Measurements from ENCODE around the gene MYOF. TPM values are rescaled to one million over a fixed set of nuclear protein-coding genes. Genes with fewer than 3 reads are reported as not detected.

Gene MYOF
- total and polyA plus RNA-seq, 2 of the 8 experiments (the other 6 are each of a cell fraction or from before 2014, with no cell fraction given), result 0.98 to 2.3 TPM

DNA sequence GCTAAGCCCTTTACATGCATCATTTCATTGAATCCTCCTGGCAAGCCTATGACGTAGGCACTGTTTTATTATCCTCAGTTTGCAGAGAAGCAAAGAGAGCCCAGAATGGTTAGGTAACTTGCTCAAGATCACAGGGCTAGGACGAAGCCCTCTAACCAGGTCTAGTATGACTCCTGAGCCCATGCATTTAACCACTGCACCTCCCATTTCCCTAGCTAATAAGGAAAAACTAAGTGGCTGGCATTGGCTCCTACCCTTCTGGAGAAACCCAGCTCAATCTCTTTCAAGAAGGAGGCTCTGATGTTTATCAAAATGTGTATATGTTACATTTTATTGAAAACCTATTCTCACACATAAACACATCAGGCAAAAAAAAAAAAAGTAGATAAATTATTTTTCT lies 19.8 kb downstream of the MYOF start:
- no peak overlapping the region for H3K23ac ChIP-seq (ENCODE audit: insufficient read length)
- DNase-seq (ENCODE audit: low read depth in 1 of 2, low spot score in 2 of 2) (no peak), FAIRE-seq (no peak)
- no peak overlapping the region for H3K9ac ChIP-seq (replicated peaks in 1 of 4; ENCODE audit: extremely low read depth in 1 of 4, low read depth in 3 of 4, low read length in 3 of 4)
- no peak overlapping the region for H2BK5ac ChIP-seq (ENCODE audit: low read depth, low read length)
- H2BK120ac ChIP-seq (replicated peaks; ENCODE audit: low read depth, low read length), result no peak overlapping the region
- CTCF ChIA-PET (ENCODE audit: partially characterized antibody), result interaction anchor here (0.6 to 2.8 kb wide), 12 partner anchors 8 to 86 kb away, joined by 3 to 19 read pairs (median 5); partner anchors contain the start of gene MYOF
- no peak overlapping the region for H2AFZ ChIP-seq (ENCODE audit: low read length)
- no peaks in the 10 kb centered on the region for H4K20me1 ChIP-seq (replicated peaks in 1 of 2; ENCODE audit: control insufficient read depth in 1 of 2, insufficient read depth in 2 of 2, low read length in 2 of 2)
- 46% methylated on average over 2 of the region's 2 CpGs; no CpG with 5 or more reads in 1 of the 2 experiments for WGBS, 2 experiments (ENCODE audit: extremely low coverage in 1 of 2, insufficient coverage in 1 of 2, insufficient read length in 1 of 2, insufficient replicate concordance in 2 of 2, low coverage in 1 of 2, low lambda C conversion rate in 2 of 2, missing lambda C conversion rate in 1 of 2)
- no peak for TF ChIP-seq CBX5 (IDR thresholded peaks at IDR 0.05; ENCODE audit: low read depth, low read length)
- no peak for TF ChIP-seq PHF8 (conservative IDR thresholded peaks at IDR 0.05; ENCODE audit: low read depth, low read length)
- TF ChIP-seq, protein P1, sequence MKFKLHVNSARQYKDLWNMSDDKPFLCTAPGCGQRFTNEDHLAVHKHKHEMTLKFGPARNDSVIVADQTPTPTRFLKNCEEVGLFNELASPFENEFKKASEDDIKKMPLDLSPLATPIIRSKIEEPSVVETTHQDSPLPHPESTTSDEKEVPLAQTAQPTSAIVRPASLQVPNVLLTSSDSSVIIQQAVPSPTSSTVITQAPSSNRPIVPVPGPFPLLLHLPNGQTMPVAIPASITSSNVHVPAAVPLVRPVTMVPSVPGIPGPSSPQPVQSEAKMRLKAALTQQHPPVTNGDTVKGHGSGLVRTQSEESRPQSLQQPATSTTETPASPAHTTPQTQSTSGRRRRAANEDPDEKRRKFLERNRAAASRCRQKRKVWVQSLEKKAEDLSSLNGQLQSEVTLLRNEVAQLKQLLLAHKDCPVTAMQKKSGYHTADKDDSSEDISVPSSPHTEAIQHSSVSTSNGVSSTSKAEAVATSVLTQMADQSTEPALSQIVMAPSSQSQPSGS (IDR thresholded peaks at IDR 0.05; ENCODE audit: low read length), result no peak
- no peak for TF ChIP-seq ZNF274 (IDR thresholded peaks at IDR 0.05; ENCODE audit: borderline replicate concordance, extremely low read depth, low read length)
- TF ChIP-seq RNF2 (IDR thresholded peaks at IDR 0.05; ENCODE audit: borderline replicate concordance, low read depth, low read length, missing control alignments, poor library complexity, severe bottlenecking), result no peak
- TF ChIP-seq SAP30 (IDR thresholded peaks at IDR 0.05; ENCODE audit: insufficient read depth, insufficient replicate concordance, low read length), result no peak
- TF ChIP-seq, protein P2, sequence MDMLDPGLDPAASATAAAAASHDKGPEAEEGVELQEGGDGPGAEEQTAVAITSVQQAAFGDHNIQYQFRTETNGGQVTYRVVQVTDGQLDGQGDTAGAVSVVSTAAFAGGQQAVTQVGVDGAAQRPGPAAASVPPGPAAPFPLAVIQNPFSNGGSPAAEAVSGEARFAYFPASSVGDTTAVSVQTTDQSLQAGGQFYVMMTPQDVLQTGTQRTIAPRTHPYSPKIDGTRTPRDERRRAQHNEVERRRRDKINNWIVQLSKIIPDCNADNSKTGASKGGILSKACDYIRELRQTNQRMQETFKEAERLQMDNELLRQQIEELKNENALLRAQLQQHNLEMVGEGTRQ (IDR thresholded peaks at IDR 0.05; ENCODE audit: low read length), result no peak
- no peak for TF ChIP-seq NRF1 (IDR thresholded peaks at IDR 0.05; ENCODE audit: low read depth, low read length)
- no peak for TF ChIP-seq SIX5 (IDR thresholded peaks at IDR 0.05; ENCODE audit: low read depth, low read length)
- no peak for TF ChIP-seq BRCA1 (IDR thresholded peaks at IDR 0.05; ENCODE audit: low read depth, low read length)
- TF ChIP-seq YY1 (IDR thresholded peaks at IDR 0.05; ENCODE audit: low read depth, low read length), result no peak
- no peaks in the 10 kb centered on the region for H3K79me1 ChIP-seq (ENCODE audit: low read depth, low read length)
- no peak overlapping the region for H2BK15ac ChIP-seq (ENCODE audit: low read length)
- H3K14ac ChIP-seq (ENCODE audit: insufficient read length), result no peak overlapping the region
- no peaks in the 10 kb centered on the region for H3K36me3 ChIP-seq (ENCODE audit: control insufficient read depth in 2 of 4, insufficient read depth in 4 of 4, low read length in 3 of 4)
- no peak overlapping the region for H3K4me2 ChIP-seq (ENCODE audit: insufficient read depth in 1 of 2, low read depth in 2 of 2, low read length in 2 of 2)
- H3K56ac ChIP-seq (replicated peaks; ENCODE audit: insufficient read length, low read depth, low read length), result no peak overlapping the region
- H3K4ac ChIP-seq (replicated peaks; ENCODE audit: insufficient read length, low read depth, low read length), result no peak overlapping the region
- H3K79me2 ChIP-seq (ENCODE audit: control insufficient read depth in 1 of 2, insufficient read depth in 2 of 2, low read length in 2 of 2), result no peaks in the 10 kb centered on the region
- H3K23me2 ChIP-seq (ENCODE audit: low read depth, low read length), result no peaks in the 10 kb centered on the region
- H3K4me1 ChIP-seq (replicated peaks in 1 of 4; ENCODE audit: control insufficient read depth in 3 of 4, insufficient read depth in 4 of 4, low read length in 3 of 4), result peaks cover 0 to 5% (median 2%) of the 10 kb centered on the region in 4 experiments; a peak in 3 of 7 replicates
- H4K5ac ChIP-seq (ENCODE audit: insufficient read length, low read depth, low read length), result no peak overlapping the region
- H3K27ac ChIP-seq (ENCODE audit: low read depth, low read length), result no peak overlapping the region
- H4K91ac ChIP-seq (replicated peaks; ENCODE audit: insufficient read length, low read length), result no peak overlapping the region
- no peak overlapping the region for H3K4me3 ChIP-seq (ENCODE audit: extremely low read depth in 1 of 4, insufficient read depth in 2 of 4, low read depth in 3 of 4, low read length in 4 of 4)
- H3K18ac ChIP-seq (ENCODE audit: extremely low read depth, low read length), result no peak overlapping the region
- H4K8ac ChIP-seq (ENCODE audit: extremely low read depth, insufficient read depth, low read length), result no peak overlapping the region
- no peaks in the 10 kb centered on the region for H3K9me3 ChIP-seq (ENCODE audit: insufficient read depth in 2 of 2, low read depth in 1 of 2, low read length in 1 of 2)
- no peak overlapping the region for H2BK20ac ChIP-seq (ENCODE audit: low read length)
- POLR2A ChIA-PET (ENCODE audit: partially characterized antibody), result interaction anchor here (1.4 kb wide), 1 partner anchor 26 kb away, joined by 3 read pairs; no protein-coding TSS in a partner anchor
- H3K27me3 ChIP-seq (replicated peaks in 1 of 4; ENCODE audit: control insufficient read depth in 3 of 4, extremely low read depth in 1 of 4, insufficient read depth in 3 of 4, low read length in 3 of 4), result no peaks in the 10 kb centered on the region
- no peak overlapping the region for H2BK12ac ChIP-seq (ENCODE audit: low read depth, low read length)
- no peak overlapping the region for H2AK5ac ChIP-seq (ENCODE audit: low read depth, low read length)
